Inflammatory macrophage treated with lipopolysaccharide for 4 hours (primary cell): ENCODE measurements around the gene SLC25A6.
"Not testable (repeated sequence)": the region's sequence is repeated elsewhere in the genome, so short reads cannot be mapped to it uniquely, and the experiment has no call there.

Experiments used
- DNase-seq: peaks from one replicate; pipeline ENCODE4 v3.0.0-alpha.2; 2020

Gene SLC25A6

GRCh38 chrX:1391707-1392375, at the start of gene SLC25A6:
Gene SLC25A6 (minus strand): TSS chrX:1392113. CDS start chrX:1392009, 104 bp downstream.
- DNase-seq: peak; percentile 99

- no peak for DNase-seq
Measured at GRCh38 chrX:1440506-1440905, 48.6 kb upstream of the SLC25A6 start.

- no peak for DNase-seq
Measured at GRCh38 chrX:1435241-1435895, 43.5 kb upstream of the SLC25A6 start.

- no peak for DNase-seq
Measured at GRCh38 chrX:1434871-1435240, 42.9 kb upstream of the SLC25A6 start.

GRCh38 chrX:1433646-1434357, 41.9 kb upstream of the SLC25A6 start:
- no peak for DNase-seq

- no peak for DNase-seq
Measured at GRCh38 chrX:1430451-1430850, 38.5 kb upstream of the SLC25A6 start.

- no peak for DNase-seq
Measured at GRCh38 chrX:1427756-1428155, 35.8 kb upstream of the SLC25A6 start.

- DNase-seq: not testable (repeated sequence)
Measured at GRCh38 chrX:1426321-1426720, 34.4 kb upstream of the SLC25A6 start.

GRCh38 chrX:1425381-1425780, 33.5 kb upstream of the SLC25A6 start:
- DNase-seq: no peak

- no peak for DNase-seq
Measured at GRCh38 chrX:1424147-1424851, 32.4 kb upstream of the SLC25A6 start.

GRCh38 chrX:1423215-1423614, 31.3 kb upstream of the SLC25A6 start:
- DNase-seq: no peak

GRCh38 chrX:1422135-1422465, 30.2 kb upstream of the SLC25A6 start:
- DNase-seq: no peak

- DNase-seq: no peak
Measured at GRCh38 chrX:1421433-1422134, 29.7 kb upstream of the SLC25A6 start.

- no peak for DNase-seq
Measured at GRCh38 chrX:1420371-1420770, 28.5 kb upstream of the SLC25A6 start.

GRCh38 chrX:1419545-1420355, 27.8 kb upstream of the SLC25A6 start:
- no peak for DNase-seq

GRCh38 chrX:1418901-1419544, 27.1 kb upstream of the SLC25A6 start:
- DNase-seq: no peak

- DNase-seq: no peak
Measured at GRCh38 chrX:1417921-1418771, 26.2 kb upstream of the SLC25A6 start.

- DNase-seq: no peak
Measured at GRCh38 chrX:1416965-1417760, 25.2 kb upstream of the SLC25A6 start.

GRCh38 chrX:1416327-1416784, 24.4 kb upstream of the SLC25A6 start:
- no peak for DNase-seq
